NT2/D1 (cell line): Measurements from ENCODE around the gene NSD1.

Source experiments
- DNase-seq: peaks from one replicate; pipeline ENCODE4 v3.0.0-alpha.2; 2011; ENCODE audit warnings: low read depth, low spot score
- H3K27me3 ChIP-seq: 2 replicates; pipeline ENCODE4 v1.6.0; 2011; ENCODE audit warnings: mild to moderate bottlenecking; ENCODE audit not compliant: insufficient read length, insufficient read depth
- H3K36me3 ChIP-seq: 2 replicates; pipeline ENCODE4 v1.6.1; 2011; ENCODE audit warnings: mild to moderate bottlenecking, low read length, mixed read lengths; ENCODE audit not compliant: insufficient read depth, insufficient read length
- H3K4me1 ChIP-seq: 2 replicates; pipeline ENCODE4 v1.5.1; 2011; ENCODE audit not compliant: insufficient read depth, insufficient read length
- H3K4me3 ChIP-seq: 2 replicates; pipeline ENCODE4 v1.5.1; 2011; ENCODE audit warnings: low read depth; ENCODE audit not compliant: insufficient read length
- H3K9ac ChIP-seq: 2 replicates; pipeline ENCODE4 v1.6.0; 2011; ENCODE audit warnings: low read depth; ENCODE audit not compliant: insufficient read length
- H3K9me3 ChIP-seq: 2 replicates; pipeline ENCODE4 v1.5.1; 2011; ENCODE audit warnings: mild to moderate bottlenecking, low read length; ENCODE audit not compliant: insufficient read depth
- SUZ12 ChIP-seq: IDR thresholded peaks from 2 replicates; pipeline ENCODE4 v1.6.1; 2011; ENCODE audit not compliant: insufficient read length, insufficient read depth; ENCODE audit errors: extremely low read depth
- YY1 ChIP-seq: IDR thresholded peaks from 2 replicates; pipeline ENCODE4 v1.6.1; 2011; ENCODE audit not compliant: insufficient read length, insufficient read depth
- ZNF274 ChIP-seq: IDR thresholded peaks from 2 replicates; pipeline ENCODE4 v1.6.1; 2011; ENCODE audit warnings: mild to moderate bottlenecking, low read depth, low read length

NSD1 gene

DNA sequence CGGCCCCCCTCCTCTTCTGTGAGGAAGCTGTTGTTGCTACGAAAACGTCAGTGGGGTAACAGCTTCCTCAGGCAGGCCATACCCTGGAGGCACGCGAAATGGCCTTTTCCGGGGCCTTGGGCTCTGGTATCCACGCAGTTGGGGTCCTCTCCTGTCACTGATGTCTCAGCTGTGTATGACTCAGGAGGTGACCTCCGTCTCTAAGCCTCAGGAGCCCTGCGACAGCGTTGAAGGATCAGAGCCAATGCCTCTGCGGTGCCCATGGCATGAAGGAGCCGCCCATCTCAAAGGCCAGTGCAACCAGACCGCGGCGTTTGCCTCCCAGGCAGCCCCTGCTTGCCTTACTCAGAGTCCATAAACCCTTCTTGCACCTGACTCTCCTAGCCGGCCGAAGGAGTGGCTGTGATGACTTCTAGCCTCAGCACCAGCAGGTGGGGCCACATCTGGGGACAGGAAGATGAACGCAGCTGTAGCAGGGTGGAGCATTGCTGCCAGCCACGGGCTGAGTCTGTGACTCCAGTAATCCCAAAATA is 179.1 kb downstream of the NSD1 start:
- peak overlapping the region; percentile 82 for H3K9ac ChIP-seq
- H3K4me1 ChIP-seq = peaks cover 9% of the 10 kb centered on the region

DNA sequence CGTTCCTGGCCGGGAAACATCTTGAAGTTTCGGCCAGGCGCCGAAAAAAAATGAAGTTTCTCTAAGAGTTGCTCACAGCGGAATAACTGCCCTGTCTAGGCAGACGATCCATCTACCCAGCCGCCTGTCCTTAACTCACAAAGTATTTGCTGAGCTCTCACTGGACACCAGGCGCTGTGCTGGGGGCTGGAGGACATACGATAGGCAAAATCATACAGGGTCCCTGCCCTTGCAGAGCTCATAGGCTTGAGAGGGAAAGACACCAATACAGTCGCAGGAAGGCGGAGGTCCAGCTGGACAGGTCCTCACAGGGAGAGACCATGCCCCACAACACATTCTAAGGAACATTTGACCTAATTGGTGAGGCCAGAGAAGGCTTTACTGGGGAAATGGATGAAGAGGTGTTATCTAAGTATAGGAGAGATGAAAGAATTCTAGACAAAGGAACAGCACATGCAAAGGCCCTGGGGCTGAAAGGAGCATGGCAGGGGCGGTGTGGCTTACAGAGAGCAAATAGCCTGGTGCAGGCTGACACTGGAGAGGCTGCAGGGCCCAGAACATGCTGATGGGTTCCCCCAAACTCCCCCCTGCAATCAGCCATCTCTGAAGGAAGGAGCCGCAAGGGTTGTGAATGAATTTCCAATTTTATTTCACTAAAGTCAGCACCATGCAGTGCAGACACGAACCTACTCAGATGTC is 180.1 kb downstream of the NSD1 start:
- Histone ChIP-seq H3K9me3 (no peaks in the 10 kb centered on the region), H3K9ac (no peak overlapping the region), H3K27me3 (no peaks in the 10 kb centered on the region), H3K36me3 (peaks cover 16% of the 10 kb centered on the region), H3K4me1 (peaks cover 9% of the 10 kb centered on the region), H3K4me3 (no peak overlapping the region)
- no peak for DNase-seq
- TF ChIP-seq SUZ12 (no peak), YY1 (no peak), ZNF274 (no peak)

More for the DNA sequence above, 179.1 kb downstream of the NSD1 start:
- H3K27me3 ChIP-seq = no peaks in the 10 kb centered on the region
- no peak for DNase-seq
- H3K4me3 ChIP-seq = peak overlapping the region; percentile 45
- TF ChIP-seq ZNF274 (no peak), YY1 (no peak), SUZ12 (no peak)
- no peaks in the 10 kb centered on the region for H3K9me3 ChIP-seq
- peaks cover 20% of the 10 kb centered on the region for H3K36me3 ChIP-seq

DNA sequence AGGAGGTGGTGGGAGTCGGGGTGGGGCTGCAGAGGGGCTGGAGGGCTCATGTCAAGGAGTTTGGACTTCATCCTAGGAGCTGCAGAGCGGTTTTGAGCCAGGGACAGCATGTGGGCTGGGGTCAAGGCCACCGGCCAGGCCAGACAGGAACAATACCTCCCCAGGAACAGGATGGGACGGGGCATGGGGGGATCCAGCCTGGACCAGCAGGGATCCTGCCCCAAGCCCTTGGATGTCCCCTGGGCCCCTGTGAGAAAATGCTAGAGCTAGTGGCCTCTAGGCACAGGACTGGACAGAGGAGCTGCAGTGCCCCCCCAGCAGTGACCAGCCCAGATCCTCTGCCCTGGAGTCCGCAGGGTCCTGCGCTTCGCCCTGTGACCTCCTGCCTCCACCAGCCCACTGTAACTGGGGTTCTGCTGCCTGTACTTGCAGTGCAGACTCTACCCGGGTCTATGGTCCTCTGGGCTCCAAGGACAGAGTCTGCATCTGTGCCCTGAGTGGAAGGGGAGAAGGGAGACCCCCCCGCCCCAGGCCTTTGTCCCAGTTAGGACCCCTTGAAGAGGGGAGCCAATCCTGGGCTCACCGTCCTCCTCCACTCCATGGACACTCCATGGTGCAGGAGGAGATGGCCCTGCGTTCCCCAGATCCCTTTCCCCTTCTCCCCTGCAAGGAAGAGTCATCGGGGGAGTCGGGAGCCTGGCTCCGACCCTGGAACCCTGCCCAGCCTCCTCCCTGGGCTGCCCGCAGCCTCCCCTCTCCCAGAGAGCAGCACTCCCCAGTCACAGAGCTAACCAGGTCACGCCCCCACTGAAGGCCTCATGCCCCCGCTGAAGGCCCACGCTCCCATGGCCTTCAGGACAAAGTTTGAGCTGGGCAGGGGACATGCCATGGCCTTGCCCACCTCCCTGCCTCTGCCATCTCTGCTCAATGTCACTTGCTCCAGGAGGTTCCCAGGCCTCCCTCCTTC is 181.1 kb downstream of the NSD1 start:
- Histone ChIP-seq H3K36me3 (peaks cover 8% of the 10 kb centered on the region), H3K9ac (peak overlapping the region; percentile 21), H3K4me1 (peaks cover 9% of the 10 kb centered on the region), H3K27me3 (no peaks in the 10 kb centered on the region), H3K4me3 (no peak overlapping the region), H3K9me3 (0 out of 2 replicates have a peak, but pooled peaks cover 3% of the 10 kb centered on the region)
- DNase-seq = no peak
- TF ChIP-seq YY1 (no peak), ZNF274 (no peak), SUZ12 (no peak)

DNA sequence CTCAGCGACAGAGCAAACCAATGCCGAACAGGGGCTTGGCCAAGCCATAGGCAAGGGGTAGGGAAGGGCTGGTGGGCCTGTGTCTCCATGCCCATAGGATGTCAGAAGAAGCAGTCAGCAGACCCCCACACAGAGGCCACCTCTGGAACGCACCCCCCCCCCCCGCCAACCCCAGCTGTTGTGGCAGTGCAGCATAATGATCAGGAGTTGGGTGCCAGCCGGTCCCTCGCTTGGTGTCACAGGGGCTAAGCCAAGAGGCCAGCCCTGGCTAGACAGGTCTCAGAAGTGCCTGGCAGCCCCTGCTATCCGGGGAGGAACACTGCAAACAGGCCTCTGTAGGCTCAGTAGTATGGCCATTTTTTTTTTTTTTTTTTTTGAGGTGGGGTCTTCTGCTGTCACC is 181.8 kb downstream of the NSD1 start:
- peaks cover 6% of the 10 kb centered on the region for H3K4me1 ChIP-seq
- H3K4me3 ChIP-seq = no peak overlapping the region
- H3K9me3 ChIP-seq = peaks cover 4% of the 10 kb centered on the region; the same call in 1 of the 2 replicates
- H3K36me3 ChIP-seq = peaks cover 9% of the 10 kb centered on the region
- TF ChIP-seq YY1 (no peak), ZNF274 (no peak), SUZ12 (no peak)
- no peaks in the 10 kb centered on the region for H3K27me3 ChIP-seq
- DNase-seq = no peak
- H3K9ac ChIP-seq = no peak overlapping the region

DNA sequence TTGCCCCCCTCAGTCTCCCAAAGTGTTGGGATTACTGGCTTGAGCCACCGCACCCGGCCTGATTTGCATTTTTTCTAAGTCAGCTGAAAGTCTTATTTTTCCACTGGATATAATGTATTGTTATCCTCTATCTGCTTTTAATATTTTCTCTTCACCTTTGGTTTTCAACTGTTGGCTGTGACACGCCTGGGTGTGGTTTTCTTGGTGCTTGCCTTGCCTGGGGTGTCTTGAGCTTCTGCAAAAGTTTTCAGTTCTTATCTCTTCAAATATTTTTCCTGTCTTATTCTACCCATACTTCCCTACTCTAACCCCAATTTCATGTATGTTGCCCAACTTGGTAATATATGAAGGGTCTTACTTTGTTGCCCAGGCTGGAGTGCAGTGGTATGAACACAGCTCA is 182.4 kb downstream of the NSD1 start:
- Histone ChIP-seq H3K9ac (no peak overlapping the region), H3K36me3 (peaks cover 10% of the 10 kb centered on the region), H3K4me3 (no peak overlapping the region), H3K4me1 (peaks cover 4% of the 10 kb centered on the region), H3K27me3 (no peaks in the 10 kb centered on the region), H3K9me3 (peaks cover 4% of the 10 kb centered on the region; the same call in 1 of the 2 replicates)
- TF ChIP-seq YY1 (no peak), ZNF274 (no peak), SUZ12 (no peak)
- DNase-seq = no peak

DNA sequence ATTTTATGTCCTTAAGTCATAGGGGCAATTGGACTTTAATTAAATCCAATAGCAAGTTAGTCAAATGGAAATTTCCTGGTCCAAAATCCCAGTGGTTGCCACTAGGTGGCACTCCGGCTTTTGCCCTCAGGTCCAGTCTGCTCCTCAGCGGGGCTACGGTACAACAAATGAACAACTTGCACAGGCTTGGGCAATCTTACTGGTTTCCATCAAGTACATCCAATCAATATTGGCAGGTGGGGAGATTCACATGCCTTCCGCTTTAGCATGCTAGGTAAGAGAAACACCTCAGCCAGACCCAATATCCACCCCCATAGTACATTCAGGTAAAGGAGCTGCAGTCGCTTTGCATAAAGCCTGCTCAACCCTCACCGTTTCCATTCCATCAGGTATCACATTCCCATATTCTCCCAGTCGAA is 184.4 kb downstream of the NSD1 start:
- peaks cover 10% of the 10 kb centered on the region for H3K36me3 ChIP-seq
- no peak overlapping the region for H3K4me3 ChIP-seq
- H3K9me3 ChIP-seq = peaks cover 4% of the 10 kb centered on the region; the same call in 1 of the 2 replicates
- no peak for TF ChIP-seq YY1
- TF ChIP-seq ZNF274 = no peak
- TF ChIP-seq SUZ12 = no peak
- no peak overlapping the region for H3K9ac ChIP-seq
- DNase-seq = peak; percentile 50
- H3K4me1 ChIP-seq = no peaks in the 10 kb centered on the region
- no peaks in the 10 kb centered on the region for H3K27me3 ChIP-seq
